ENCODE results near the gene FHL2. TPM values are rescaled to one million over a fixed set of nuclear protein-coding genes. Genes with fewer than 3 reads are reported as not detected.

FHL2 gene
- total RNA-seq, 1 experiment from 2014 or later, result 45.4 TPM

GRCh38 chr2:105422801-105423200 is 23.9 kb upstream of the FHL2 start:
- intact Hi-C loops (cut with micrococcal nuclease; ENCODE audit: unreplicated experiment), result no loop called here
- POLR2A ChIA-PET, result no interaction called here
- Mint-ChIP-seq H3K36me3 (ENCODE audit: insufficient read depth, unreplicated experiment) (no peaks in the 10 kb centered on the region), H3K4me3 (ENCODE audit: unreplicated experiment) (no peak overlapping the region), H3K27me3 (ENCODE audit: insufficient read depth, unreplicated experiment) (no peaks in the 10 kb centered on the region), H3K4me1 (ENCODE audit: low read depth, unreplicated experiment) (no peaks in the 10 kb centered on the region), H3K9me3 (ENCODE audit: unreplicated experiment) (peaks cover 16% of the 10 kb centered on the region), H3K27ac (ENCODE audit: unreplicated experiment) (no peak overlapping the region)
- Histone ChIP-seq H3K4me1 (no peaks in the 10 kb centered on the region), H3K9me3 (no peaks in the 10 kb centered on the region), H3K36me3 (ENCODE audit: control insufficient read depth, insufficient read depth, low read length) (no peaks in the 10 kb centered on the region), H3K27me3 (replicated peaks; ENCODE audit: control insufficient read depth, insufficient read depth, low read length) (no peaks in the 10 kb centered on the region), H3K4me3 (ENCODE audit: low read depth, low read length) (no peak overlapping the region)
- TF ChIP-seq CTCF (IDR thresholded peaks at IDR 0.05; ENCODE audit: insufficient read depth in 1 of 2, low read depth in 1 of 2, low read length in 1 of 2, severe bottlenecking in 1 of 2, unreplicated experiment in 1 of 2), result no peak
- no TSS peak for BruUV-seq (replicated peaks)
- CTCF ChIA-PET, result no interaction called here
- DNase-seq, result no peak

GRCh38 chr2:105421053-105421452 is 22.2 kb upstream of the FHL2 start:
- Histone ChIP-seq H3K4me1 (no peaks in the 10 kb centered on the region), H3K9me3 (no peaks in the 10 kb centered on the region), H3K27me3 (replicated peaks; ENCODE audit: control insufficient read depth, insufficient read depth, low read length) (no peaks in the 10 kb centered on the region), H3K4me3 (ENCODE audit: low read depth, low read length) (no peak overlapping the region), H3K36me3 (ENCODE audit: control insufficient read depth, insufficient read depth, low read length) (no peaks in the 10 kb centered on the region)
- Mint-ChIP-seq H3K27me3 (ENCODE audit: insufficient read depth, unreplicated experiment) (no peaks in the 10 kb centered on the region), H3K27ac (ENCODE audit: unreplicated experiment) (no peak overlapping the region), H3K4me3 (ENCODE audit: unreplicated experiment) (no peak overlapping the region), H3K36me3 (ENCODE audit: insufficient read depth, unreplicated experiment) (no peaks in the 10 kb centered on the region), H3K9me3 (ENCODE audit: unreplicated experiment) (peaks cover 16% of the 10 kb centered on the region), H3K4me1 (ENCODE audit: low read depth, unreplicated experiment) (no peaks in the 10 kb centered on the region)
- intact Hi-C loops (cut with micrococcal nuclease; ENCODE audit: unreplicated experiment), result no loop called here
- TF ChIP-seq CTCF (IDR thresholded peaks at IDR 0.05; ENCODE audit: insufficient read depth in 1 of 2, low read depth in 1 of 2, low read length in 1 of 2, severe bottlenecking in 1 of 2, unreplicated experiment in 1 of 2), result no peak
- DNase-seq, result no peak
- CTCF ChIA-PET, result no interaction called here
- no TSS peak for BruUV-seq (replicated peaks)
- POLR2A ChIA-PET, result no interaction called here

GRCh38 chr2:105418522-105418921 is 19.7 kb upstream of the FHL2 start:
- CTCF ChIA-PET, result no interaction called here
- H3K27me3 Mint-ChIP-seq (ENCODE audit: insufficient read depth, unreplicated experiment), result no peaks in the 10 kb centered on the region

More at GRCh38 chr2:105418522-105418921, 19.7 kb upstream of the FHL2 start:
- Histone ChIP-seq H3K4me1 (no peaks in the 10 kb centered on the region), H3K27me3 (replicated peaks; ENCODE audit: control insufficient read depth, insufficient read depth, low read length) (no peaks in the 10 kb centered on the region), H3K4me3 (ENCODE audit: low read depth, low read length) (no peak overlapping the region), H3K9me3 (no peaks in the 10 kb centered on the region), H3K36me3 (ENCODE audit: control insufficient read depth, insufficient read depth, low read length) (no peaks in the 10 kb centered on the region)
- peaks cover 16% of the 10 kb centered on the region for H3K9me3 Mint-ChIP-seq (ENCODE audit: unreplicated experiment)
- no peak overlapping the region for H3K4me3 Mint-ChIP-seq (ENCODE audit: unreplicated experiment)
- no peak for DNase-seq
- H3K36me3 Mint-ChIP-seq (ENCODE audit: insufficient read depth, unreplicated experiment), result no peaks in the 10 kb centered on the region
- no TSS peak for BruUV-seq (replicated peaks)
- no peak for TF ChIP-seq CTCF (IDR thresholded peaks at IDR 0.05; ENCODE audit: insufficient read depth in 1 of 2, low read depth in 1 of 2, low read length in 1 of 2, severe bottlenecking in 1 of 2, unreplicated experiment in 1 of 2)
- H3K27ac Mint-ChIP-seq (ENCODE audit: unreplicated experiment), result no peak overlapping the region
- intact Hi-C loops (cut with micrococcal nuclease; ENCODE audit: unreplicated experiment), result no loop called here
- no peaks in the 10 kb centered on the region for H3K4me1 Mint-ChIP-seq (ENCODE audit: low read depth, unreplicated experiment)
- POLR2A ChIA-PET, result no interaction called here

Measured in Caco-2 (cell line).